IPS DF 4.7 (cell line): ENCODE data around the gene KDM3B.

ENCODE experiments used
- DNase-seq: peaks from one replicate; pipeline ENCODE4 v3.0.0-alpha.2; 2013; ENCODE audit warnings: low spot score; ENCODE audit errors: extremely low read depth

The KDM3B gene

GRCh38 chr5:138346889-138347288 lies 5.6 kb upstream of the KDM3B start:
- DNase-seq = no peak

GRCh38 chr5:138349852-138350562 lies 2.5 kb upstream of the KDM3B start:
- DNase-seq = no peak

- no peak for DNase-seq
Measured at GRCh38 chr5:138350563-138350890, 2.0 kb upstream of the KDM3B start.

- DNase-seq = no peak
Measured at GRCh38 chr5:138351056-138351455, 1.4 kb upstream of the KDM3B start.

- no peak for DNase-seq
Measured at GRCh38 chr5:138351517-138351916, 968 bp upstream of the KDM3B start.

GRCh38 chr5:138352722-138353559 lies 456 bp downstream of the KDM3B start:
- DNase-seq = no peak

- DNase-seq = no peak
Measured at GRCh38 chr5:138353560-138354080, 1.1 kb downstream of the KDM3B start.

- DNase-seq = no peak
Measured at GRCh38 chr5:138354387-138354786, 1.9 kb downstream of the KDM3B start.

GRCh38 chr5:138354926-138355378 lies 2.5 kb downstream of the KDM3B start:
- DNase-seq = no peak

- DNase-seq = no peak
Measured at GRCh38 chr5:138359621-138360020, 7.1 kb downstream of the KDM3B start.

- DNase-seq = no peak
Measured at GRCh38 chr5:138360941-138361452, 8.5 kb downstream of the KDM3B start.

- no peak for DNase-seq
Measured at GRCh38 chr5:138364576-138364975, 12.1 kb downstream of the KDM3B start.

- DNase-seq = no peak
Measured at GRCh38 chr5:138366632-138367382, 14.3 kb downstream of the KDM3B start.

GRCh38 chr5:138369261-138369660 lies 16.8 kb downstream of the KDM3B start:
- no peak for DNase-seq

- DNase-seq = no peak
Measured at GRCh38 chr5:138369706-138370105, 17.2 kb downstream of the KDM3B start.

GRCh38 chr5:138370537-138370936 lies 18.1 kb downstream of the KDM3B start:
- no peak for DNase-seq

GRCh38 chr5:138371454-138371853 lies 19.0 kb downstream of the KDM3B start:
- DNase-seq = no peak

GRCh38 chr5:138372225-138372624 lies 19.7 kb downstream of the KDM3B start:
- no peak for DNase-seq

GRCh38 chr5:138372653-138373052 lies 20.2 kb downstream of the KDM3B start:
- DNase-seq = no peak

GRCh38 chr5:138382347-138382746 lies 29.9 kb downstream of the KDM3B start:
- no peak for DNase-seq

- no peak for DNase-seq
Measured at GRCh38 chr5:138385660-138386059, 33.2 kb downstream of the KDM3B start.

- no peak for DNase-seq
Measured at GRCh38 chr5:138386290-138386689, 33.8 kb downstream of the KDM3B start.
